Panc1 (cell line): ENCODE measurements around the gene YIPF5.

ENCODE experiments used
- POLR2AphosphoS5 ChIP-seq: IDR thresholded peaks from 2 replicates; pipeline ENCODE4 v1.6.1; 2012; ENCODE audit warnings: mild to moderate bottlenecking, low read depth, low read length, moderate library complexity
- TF ChIP-seq, protein P1 (sequence below): fragments of 450-650 bp; IDR thresholded peaks from 2 replicates; pipeline ENCODE4 v1.5.1; 2017; ENCODE audit warnings: mild to moderate bottlenecking

DNA sequence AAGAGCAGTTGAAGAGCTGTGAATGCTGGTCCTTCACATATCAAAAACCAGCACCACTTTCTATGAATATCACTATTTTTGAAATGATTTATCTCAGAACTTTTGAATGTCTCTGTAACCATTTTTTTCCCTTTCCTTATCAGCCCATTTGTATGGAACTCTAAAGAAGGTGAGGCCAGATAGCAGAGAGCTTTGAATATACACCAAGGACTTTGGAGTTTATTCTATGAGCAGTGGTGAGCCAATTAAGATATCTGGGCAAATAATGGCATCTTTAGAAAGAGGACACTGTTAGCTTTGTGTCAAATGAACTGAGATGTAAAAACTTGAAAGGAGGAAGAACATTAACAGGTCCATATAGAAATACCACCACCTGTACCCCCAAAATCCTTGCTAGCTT is 22.2 kb upstream of the YIPF5 start:
- TF ChIP-seq, protein P1, sequence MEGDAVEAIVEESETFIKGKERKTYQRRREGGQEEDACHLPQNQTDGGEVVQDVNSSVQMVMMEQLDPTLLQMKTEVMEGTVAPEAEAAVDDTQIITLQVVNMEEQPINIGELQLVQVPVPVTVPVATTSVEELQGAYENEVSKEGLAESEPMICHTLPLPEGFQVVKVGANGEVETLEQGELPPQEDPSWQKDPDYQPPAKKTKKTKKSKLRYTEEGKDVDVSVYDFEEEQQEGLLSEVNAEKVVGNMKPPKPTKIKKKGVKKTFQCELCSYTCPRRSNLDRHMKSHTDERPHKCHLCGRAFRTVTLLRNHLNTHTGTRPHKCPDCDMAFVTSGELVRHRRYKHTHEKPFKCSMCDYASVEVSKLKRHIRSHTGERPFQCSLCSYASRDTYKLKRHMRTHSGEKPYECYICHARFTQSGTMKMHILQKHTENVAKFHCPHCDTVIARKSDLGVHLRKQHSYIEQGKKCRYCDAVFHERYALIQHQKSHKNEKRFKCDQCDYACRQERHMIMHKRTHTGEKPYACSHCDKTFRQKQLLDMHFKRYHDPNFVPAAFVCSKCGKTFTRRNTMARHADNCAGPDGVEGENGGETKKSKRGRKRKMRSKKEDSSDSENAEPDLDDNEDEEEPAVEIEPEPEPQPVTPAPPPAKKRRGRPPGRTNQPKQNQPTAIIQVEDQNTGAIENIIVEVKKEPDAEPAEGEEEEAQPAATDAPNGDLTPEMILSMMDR, result no peak
- TF ChIP-seq POLR2AphosphoS5, result no peak
